ENCODE measurements around the gene LY86. TPM values are rescaled to one million over a fixed set of nuclear protein-coding genes. Genes with fewer than 3 reads are reported as not detected.

LY86 gene
- total and polyA plus RNA-seq, 9 of the 15 experiments (the other 6 are each of a cell fraction or from before 2014, with no cell fraction given): 0.08 to 0.20 TPM; not detected in 7

- no peak for TF ChIP-seq SRSF3 (IDR thresholded peaks at IDR 0.05; ENCODE audit: insufficient read depth, low read length)
- no peak for TF ChIP-seq MEF2A (IDR thresholded peaks at IDR 0.05; ENCODE audit: control insufficient read depth, low read depth, low read length)
- TF ChIP-seq ARID3A (IDR thresholded peaks at IDR 0.05; ENCODE audit: borderline replicate concordance, low read depth, low read length): no peak
- no peak for TF ChIP-seq ZNF165 (CRISPR knock-in tag; IDR thresholded peaks at IDR 0.05; ENCODE audit: borderline replicate concordance)
Measured at GRCh38 chr6:6565069-6565468, 23.5 kb upstream of the LY86 start (continued).

- no peaks in the 10 kb centered on the region for H3K79me2 ChIP-seq (ENCODE audit: control insufficient read depth, insufficient read depth, low read length)
- no peak overlapping the region for H3K9ac ChIP-seq (ENCODE audit: insufficient read depth in 1 of 2, low read depth in 2 of 2, low read length in 2 of 2)
- TF ChIP-seq ZBTB40 (IDR thresholded peaks at IDR 0.05) (no peak), ZBTB40 (CRISPR knock-in tag; IDR thresholded peaks at IDR 0.05) (no peak)
- 0% methylated on average over 3 of the region's 3 CpGs for WGBS (ENCODE audit: insufficient coverage, low coverage, missing lambda C conversion rate)
- H3K9me1 ChIP-seq (ENCODE audit: control insufficient read depth, insufficient read depth, low read length): no peaks in the 10 kb centered on the region
- FAIRE-seq: no peak
- no peak overlapping the region for H3K4me3 ChIP-seq
- no peaks in the 10 kb centered on the region for H3K36me3 ChIP-seq (ENCODE audit: control insufficient read depth, insufficient read depth, low read length)
- no peak for ATAC-seq
- H3K27ac ChIP-seq (ENCODE audit: extremely low read depth, low read depth, low read length): no peak overlapping the region
- no peaks in the 10 kb centered on the region; a peak in 1 of 5 replicates for H3K4me1 ChIP-seq (replicated peaks in 1 of 2; ENCODE audit: control insufficient read depth in 2 of 2, insufficient read depth in 2 of 2, low read length in 2 of 2)
- H3K4me2 ChIP-seq (ENCODE audit: insufficient read depth, low read length): no peak overlapping the region
- in situ Hi-C loops (cut with MboI) (no loop called here), intact Hi-C loops (cut with micrococcal nuclease) (no loop called here)
- H2AFZ ChIP-seq (ENCODE audit: low read depth, low read length): no peak overlapping the region
- ChIA-PET CTCF (ENCODE audit: low intra/inter-chr PET ratio) (no interaction called here), POLR2A (no interaction called here)
- peaks cover 4 to 13% of the 10 kb centered on the region in 2 experiments; a peak in 3 of 5 replicates for H3K27me3 ChIP-seq (ENCODE audit: control insufficient read depth in 2 of 2, insufficient read depth in 2 of 2, low read length in 2 of 2)
- BruUV-seq (replicated peaks): no TSS peak
- no peaks in the 10 kb centered on the region for H3K9me3 ChIP-seq (replicated peaks; ENCODE audit: control insufficient read depth, insufficient read depth, low read depth, low read length)
- DNase-seq (ENCODE audit: extremely low read depth in 1 of 4, low spot score in 3 of 4): no peak
- no peaks in the 10 kb centered on the region for H4K20me1 ChIP-seq (replicated peaks; ENCODE audit: control insufficient read depth, insufficient read depth, low read length)
Measured at GRCh38 chr6:6565488-6565887, 23.0 kb upstream of the LY86 start.
